Lower lobe of right lung (tissue), 2 donors: ENCODE measurements around the gene THAP3. TPM values are rescaled to one million over a fixed set of nuclear protein-coding genes. Genes with fewer than 3 reads are reported as not detected.
"Not testable (repeated sequence)": the region's sequence is repeated elsewhere in the genome, so short reads cannot be mapped to it uniquely, and the experiment has no call there.

Source experiments
- ATAC-seq, 2 donors: fragments of 200-7000 bp; cut with Tn5 transposase; one replicate each; pipeline ENCODE4 v1.9.1; 2020 to 2022; ENCODE audit warnings: mild to moderate bottlenecking in 2 of 2, moderate library complexity in 2 of 2
- DNase-seq: peaks from one replicate; pipeline ENCODE4 v3.0.0-alpha.2; 2020
- H3K27ac ChIP-seq: fragments of 200-600 bp; one replicate; pipeline ENCODE4 v1.8.0; 2022
- H3K27me3 ChIP-seq: fragments of 200-600 bp; one replicate; pipeline ENCODE4 v1.8.0; 2022; ENCODE audit warnings: low read depth
- H3K36me3 ChIP-seq: fragments of 200-600 bp; one replicate; pipeline ENCODE4 v1.8.0; 2022; ENCODE audit warnings: mild to moderate bottlenecking
- H3K4me1 ChIP-seq: fragments of 200-600 bp; one replicate; pipeline ENCODE4 v1.8.0; 2022
- H3K4me3 ChIP-seq: fragments of 200-600 bp; one replicate; pipeline ENCODE4 v1.8.0; 2022; ENCODE audit warnings: mild to moderate bottlenecking
- H3K9me3 ChIP-seq: fragments of 200-600 bp; one replicate; pipeline ENCODE4 v1.8.0; 2022
- intact Hi-C: fragments of 100-400 bp; cut with DNase I; formaldehyde crosslinking; loops from one replicate; pipeline ENCODE4 v1.11.0; 2022
- total RNA-seq: library from RNA; stranded (reverse); fragmentation: NEBNext Ultra II Directional; extraction: Animal tissue kit (Norgen Biotek cat#: 25700); gene quantifications from one replicate; pipeline ENCODE4 v1.2.1, GENCODE V29; 2021
- TF ChIP-seq, protein P1 (sequence below): fragments of 200-600 bp; IDR thresholded peaks from one replicate; pipeline ENCODE4 v1.8.0; 2022; ENCODE audit warnings: antibody characterized with exemption, mild to moderate bottlenecking
- donor health status: DM: no; HTN: yes; CAD: no; lungs with severe emphysema.

THAP3 gene
- total RNA-seq, 1 donor from 2014 or later: 15.7 TPM

DNA sequence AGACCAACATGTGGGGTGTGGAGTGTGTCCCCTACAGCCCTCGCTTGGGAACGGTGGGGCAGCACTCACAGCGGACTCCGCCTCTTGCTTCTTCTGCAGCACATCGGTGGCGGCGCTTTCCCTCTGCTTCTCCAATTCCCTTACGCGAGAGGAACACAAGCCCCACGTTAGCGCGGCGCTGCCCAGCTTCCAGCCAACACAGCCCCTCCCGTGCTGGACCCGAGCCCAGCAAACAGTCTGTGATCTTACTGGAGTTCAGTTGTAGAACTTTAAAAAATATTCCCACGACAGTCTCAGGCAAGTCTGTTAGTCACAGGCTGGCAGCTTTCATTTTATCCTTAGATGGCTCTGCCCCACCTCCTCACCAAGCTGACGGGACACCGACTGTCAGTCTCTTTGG lies 13.6 kb downstream of the THAP3 start:
- Histone ChIP-seq H3K4me3 (no peak overlapping the region), H3K27me3 (no peaks in the 10 kb centered on the region), H3K36me3 (peaks cover 94% of the 10 kb centered on the region), H3K4me1 (no peaks in the 10 kb centered on the region), H3K9me3 (no peaks in the 10 kb centered on the region), H3K27ac (no peak overlapping the region)
- ATAC-seq: peak in 1 of 2 donors; percentile 5
- TF ChIP-seq, protein P1, sequence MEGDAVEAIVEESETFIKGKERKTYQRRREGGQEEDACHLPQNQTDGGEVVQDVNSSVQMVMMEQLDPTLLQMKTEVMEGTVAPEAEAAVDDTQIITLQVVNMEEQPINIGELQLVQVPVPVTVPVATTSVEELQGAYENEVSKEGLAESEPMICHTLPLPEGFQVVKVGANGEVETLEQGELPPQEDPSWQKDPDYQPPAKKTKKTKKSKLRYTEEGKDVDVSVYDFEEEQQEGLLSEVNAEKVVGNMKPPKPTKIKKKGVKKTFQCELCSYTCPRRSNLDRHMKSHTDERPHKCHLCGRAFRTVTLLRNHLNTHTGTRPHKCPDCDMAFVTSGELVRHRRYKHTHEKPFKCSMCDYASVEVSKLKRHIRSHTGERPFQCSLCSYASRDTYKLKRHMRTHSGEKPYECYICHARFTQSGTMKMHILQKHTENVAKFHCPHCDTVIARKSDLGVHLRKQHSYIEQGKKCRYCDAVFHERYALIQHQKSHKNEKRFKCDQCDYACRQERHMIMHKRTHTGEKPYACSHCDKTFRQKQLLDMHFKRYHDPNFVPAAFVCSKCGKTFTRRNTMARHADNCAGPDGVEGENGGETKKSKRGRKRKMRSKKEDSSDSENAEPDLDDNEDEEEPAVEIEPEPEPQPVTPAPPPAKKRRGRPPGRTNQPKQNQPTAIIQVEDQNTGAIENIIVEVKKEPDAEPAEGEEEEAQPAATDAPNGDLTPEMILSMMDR: no peak
- peak; percentile 62 for DNase-seq
- intact Hi-C loops: no loop called here

DNA sequence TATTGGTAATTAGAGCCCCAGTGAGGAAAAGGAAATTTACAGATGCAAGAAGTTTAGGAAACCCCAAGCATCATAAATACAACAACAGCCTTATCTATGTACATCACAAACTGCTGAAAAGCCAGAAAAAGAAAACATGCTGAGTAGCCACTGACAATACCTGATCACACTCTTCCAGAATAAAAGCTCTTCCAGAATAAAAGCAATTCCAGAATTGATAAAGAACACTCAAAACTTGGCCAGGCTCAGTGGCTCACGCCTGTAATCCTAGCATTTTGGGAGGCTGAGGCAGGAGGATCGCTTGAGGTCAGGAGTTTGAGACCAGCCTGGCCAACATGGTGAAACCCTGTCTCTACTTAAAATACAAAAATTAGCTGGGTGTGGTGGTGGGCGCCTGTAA lies 16.2 kb downstream of the THAP3 start:
- ATAC-seq, intact Hi-C loops, H3K4me1 ChIP-seq, H3K4me3 ChIP-seq, H3K27ac ChIP-seq, H3K27me3 ChIP-seq, DNase-seq, H3K9me3 ChIP-seq: not testable (repeated sequence)
- peaks cover 92% of the 10 kb centered on the region for H3K36me3 ChIP-seq

DNA sequence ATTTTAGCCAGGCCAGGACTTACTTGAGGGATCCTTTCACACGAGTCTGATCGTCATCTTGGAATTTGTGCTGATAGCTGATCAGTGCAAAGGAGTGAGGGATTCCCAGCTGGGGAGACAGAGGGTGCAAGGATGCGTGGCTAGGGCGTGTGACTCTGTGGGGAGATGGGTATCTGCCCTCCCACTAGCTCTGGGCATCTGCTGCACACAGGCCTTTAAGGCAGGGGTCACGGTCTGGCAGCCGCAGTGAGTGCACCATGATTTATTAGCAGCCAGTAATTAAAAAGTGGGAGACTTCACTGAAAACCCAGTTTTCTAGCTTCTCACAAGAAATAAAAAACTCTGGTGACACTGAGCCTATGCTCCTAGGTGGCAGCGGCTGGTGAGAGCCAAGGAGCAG lies 20.4 kb downstream of the THAP3 start:
- intact Hi-C loops: no loop called here
- DNase-seq: no peak
- ATAC-seq: no peak

GRCh38 chr1:6646499-6647148 lies 22.0 kb downstream of the THAP3 start:
- DNase-seq (no peak), ATAC-seq (peak; percentile 47 to 66)
- Histone ChIP-seq H3K9me3 (no peaks in the 10 kb centered on the region), H3K4me3 (no peak overlapping the region), H3K36me3 (peaks cover 51% of the 10 kb centered on the region), H3K4me1 (no peaks in the 10 kb centered on the region), H3K27ac (no peak overlapping the region), H3K27me3 (no peaks in the 10 kb centered on the region)
- TF ChIP-seq, protein P1: peak; percentile 55
- intact Hi-C loops: no loop called here

More for the DNA sequence above, 20.4 kb downstream of the THAP3 start:
- Histone ChIP-seq H3K27me3 (no peaks in the 10 kb centered on the region), H3K4me3 (no peak overlapping the region), H3K27ac (no peak overlapping the region), H3K36me3 (peaks cover 53% of the 10 kb centered on the region), H3K9me3 (no peaks in the 10 kb centered on the region), H3K4me1 (no peaks in the 10 kb centered on the region)
- TF ChIP-seq, protein P1: no peak

- DNase-seq (no peak), ATAC-seq (no peak)
- Histone ChIP-seq H3K4me1 (no peaks in the 10 kb centered on the region), H3K9me3 (no peaks in the 10 kb centered on the region), H3K27me3 (no peaks in the 10 kb centered on the region), H3K4me3 (no peak overlapping the region), H3K27ac (no peak overlapping the region), H3K36me3 (peaks cover 54% of the 10 kb centered on the region)
- TF ChIP-seq, protein P1: no peak
- intact Hi-C loops: no loop called here
Observed at GRCh38 chr1:6648556-6648955, 23.9 kb downstream of the THAP3 start.

GRCh38 chr1:6651909-6652308 lies 27.2 kb downstream of the THAP3 start:
- ATAC-seq: no peak
- TF ChIP-seq, protein P1: no peak
- Histone ChIP-seq H3K36me3 (peaks cover 51% of the 10 kb centered on the region), H3K4me1 (no peaks in the 10 kb centered on the region), H3K27ac (no peak overlapping the region), H3K4me3 (no peak overlapping the region), H3K27me3 (no peaks in the 10 kb centered on the region), H3K9me3 (no peaks in the 10 kb centered on the region)
- DNase-seq: no peak
- intact Hi-C loops: no loop called here
